Naive thymus-derived CD8-positive, alpha-beta T cell (primary cell): ENCODE results near the gene SRXN1. TPM values are rescaled to one million over a fixed set of nuclear protein-coding genes. Genes with fewer than 3 reads are reported as not detected.
A peak's percentile ranks its signal among the peaks of the same experiment; 100 is the strongest.

Experiments
- ATAC-seq, 2 donors: fragments of 150-1000 bp; cut with Tn5 transposase in 1 of 2; sonication (Bioruptor Pico), chemical (Tn5 transposase) in 1 of 2; 1 replicate in 1 of 2; 2 replicates in 1 of 2; pipeline ENCODE4 v1.10.0; 2021; ENCODE audit warnings: mild to moderate bottlenecking in 2 of 2, moderate library complexity in 2 of 2
- POLR2A ChIA-PET: fragments of 350-600 bp; sonication (Branson Sonifier 250); formaldehyde crosslinking; loops from one replicate; lab custom pipeline; 2021; ENCODE audit warnings: antibody characterized with exemption; lab: Charles Lee
- DNase-seq, 10 donors: peaks; one replicate each; pipeline versions ENCODE4 v3.0.0 to v3.0.0-alpha.2; 2020 to 2022
- H3K27ac Mint-ChIP-seq, 10 donors: one replicate each; pipeline ENCODE4 v1.8.0; 2020 to 2022; ENCODE audit warnings: mild to moderate bottlenecking in 10 of 10, mixed read lengths in 10 of 10, moderate library complexity in 4 of 10, inconsistent platforms in 1 of 10
- H3K27me3 Mint-ChIP-seq, 5 donors: one replicate each; pipeline ENCODE4 v1.8.0; 2021 to 2022; ENCODE audit warnings: mixed read lengths in 5 of 5
- H3K36me3 Mint-ChIP-seq, 3 donors: one replicate each; pipeline ENCODE4 v1.8.0; 2020 to 2022; ENCODE audit warnings: mixed read lengths in 3 of 3, mild to moderate bottlenecking in 2 of 3, inconsistent platforms in 1 of 3
- H3K4me1 Mint-ChIP-seq, 4 donors: one replicate each; pipeline ENCODE4 v1.8.0; 2021 to 2022; ENCODE audit warnings: mixed read lengths in 4 of 4
- H3K4me3 Mint-ChIP-seq, 10 donors: one replicate each; pipeline ENCODE4 v1.8.0; 2020 to 2022; ENCODE audit warnings: mild to moderate bottlenecking in 10 of 10, mixed read lengths in 10 of 10, moderate library complexity in 6 of 10, inconsistent platforms in 1 of 10
- H3K9me3 Mint-ChIP-seq, 9 donors: one replicate each; pipeline ENCODE4 v1.8.0; 2020 to 2022; ENCODE audit warnings: mixed read lengths in 9 of 9, mild to moderate bottlenecking in 3 of 9, inconsistent platforms in 1 of 9, moderate library complexity in 1 of 9
- polyA plus RNA-seq, 3 donors: library from polyadenylated mRNA; unstranded; fragments of 300-500 nt; fragmentation: Illumina TruSeq; gene quantifications; one replicate each; pipeline ENCODE4 v1.2.3, GENCODE V29; 2021
- total RNA-seq, 8 experiments: library from RNA in 2 of 8; stranded (reverse) in 2 of 8; gene quantifications; one replicate each; pipeline ENCODE4 v1.2.3 and lab custom pipeline; 2021 to 2026

Gene SRXN1
- total and polyA plus RNA-seq, 5 experiments from 2014 or later = 0.26 to 15.6 (median 2.4) TPM

- Mint-ChIP-seq H3K36me3 (peaks cover 0 to 3% (median 0%) of the 10 kb centered on the region in 3 donors), H3K4me3 (no peak overlapping the region), H3K9me3 (no peaks in the 10 kb centered on the region), H3K27ac (no peak overlapping the region), H3K27me3 (peaks cover 37 to 87% (median 58%) of the 10 kb centered on the region in 5 donors), H3K4me1 (peaks cover 7 to 17% (median 12%) of the 10 kb centered on the region in 4 donors)
- DNase-seq (no peak), ATAC-seq (no peak)
- POLR2A ChIA-PET = no interaction called here
Observed at GRCh38 chr20:671252-672030, 18.4 kb upstream of the SRXN1 start.

GRCh38 chr20:669573-669972 is 16.6 kb upstream of the SRXN1 start:
- DNase-seq = no peak
- peaks cover 43 to 82% (median 58%) of the 10 kb centered on the region in 5 donors for H3K27me3 Mint-ChIP-seq
- POLR2A ChIA-PET = no interaction called here
- peaks cover 0 to 7% (median 3%) of the 10 kb centered on the region in 4 donors for H3K4me1 Mint-ChIP-seq
- H3K4me3 Mint-ChIP-seq = no peak overlapping the region
- no peak overlapping the region for H3K27ac Mint-ChIP-seq
- H3K9me3 Mint-ChIP-seq = no peaks in the 10 kb centered on the region
- ATAC-seq = no peak
- H3K36me3 Mint-ChIP-seq = no peaks in the 10 kb centered on the region

- no peak overlapping the region for H3K4me3 Mint-ChIP-seq
- POLR2A ChIA-PET = no interaction called here
Observed at GRCh38 chr20:668638-669037, 15.6 kb upstream of the SRXN1 start.

GRCh38 chr20:668050-668449 is 15.1 kb upstream of the SRXN1 start:
- H3K27me3 Mint-ChIP-seq = peaks cover 42 to 77% (median 53%) of the 10 kb centered on the region in 5 donors
- no peak for DNase-seq
- H3K9me3 Mint-ChIP-seq = no peaks in the 10 kb centered on the region
- no peak overlapping the region for H3K27ac Mint-ChIP-seq
- H3K4me1 Mint-ChIP-seq = peaks cover under 1 to 10% (median 5%) of the 10 kb centered on the region in 4 donors
- ATAC-seq = no peak
- no peak overlapping the region for H3K4me3 Mint-ChIP-seq
- H3K36me3 Mint-ChIP-seq = no peaks in the 10 kb centered on the region
- POLR2A ChIA-PET = no interaction called here

More at GRCh38 chr20:668638-669037, 15.6 kb upstream of the SRXN1 start:
- Mint-ChIP-seq H3K27me3 (peaks cover 43 to 77% (median 54%) of the 10 kb centered on the region in 5 donors), H3K36me3 (no peaks in the 10 kb centered on the region), H3K27ac (no peak overlapping the region), H3K4me1 (peaks cover 0 to 8% (median 3%) of the 10 kb centered on the region in 4 donors), H3K9me3 (no peaks in the 10 kb centered on the region)
- no peak for ATAC-seq
- no peak for DNase-seq

- H3K27ac Mint-ChIP-seq = no peak overlapping the region
- no peak overlapping the region for H3K4me3 Mint-ChIP-seq
- no peaks in the 10 kb centered on the region for H3K9me3 Mint-ChIP-seq
- H3K4me1 Mint-ChIP-seq = peaks cover 3 to 12% (median 9%) of the 10 kb centered on the region in 4 donors
- H3K27me3 Mint-ChIP-seq = peaks cover 46 to 77% (median 53%) of the 10 kb centered on the region in 5 donors
- peak in 8 of 10 donors; percentile 19 to 71 (median 33) for DNase-seq
- POLR2A ChIA-PET = no interaction called here
- no peaks in the 10 kb centered on the region for H3K36me3 Mint-ChIP-seq
- ATAC-seq = no peak
Observed at GRCh38 chr20:667351-668034, 14.5 kb upstream of the SRXN1 start.

GRCh38 chr20:666877-667276 is 13.9 kb upstream of the SRXN1 start:
- Mint-ChIP-seq H3K4me3 (no peak overlapping the region), H3K27ac (no peak overlapping the region), H3K4me1 (peaks cover 3 to 10% (median 8%) of the 10 kb centered on the region in 4 donors), H3K36me3 (peaks cover 0 to under 1% (median 0%) of the 10 kb centered on the region in 3 donors), H3K27me3 (peaks cover 43 to 77% (median 53%) of the 10 kb centered on the region in 5 donors), H3K9me3 (no peaks in the 10 kb centered on the region)
- POLR2A ChIA-PET = no interaction called here
- DNase-seq = no peak
- ATAC-seq = no peak

- ATAC-seq (no peak), DNase-seq (no peak)
- H3K27me3 Mint-ChIP-seq = peaks cover 36 to 77% (median 54%) of the 10 kb centered on the region in 5 donors
- no peak overlapping the region for H3K4me3 Mint-ChIP-seq
- peaks cover 0 to 2% (median 0%) of the 10 kb centered on the region in 3 donors for H3K36me3 Mint-ChIP-seq
- H3K4me1 Mint-ChIP-seq = peaks cover 3 to 9% (median 7%) of the 10 kb centered on the region in 4 donors
- POLR2A ChIA-PET = no interaction called here
- no peak overlapping the region for H3K27ac Mint-ChIP-seq
- H3K9me3 Mint-ChIP-seq = no peaks in the 10 kb centered on the region
Observed at GRCh38 chr20:665276-665675, 12.3 kb upstream of the SRXN1 start.

GRCh38 chr20:664576-664975 is 11.6 kb upstream of the SRXN1 start:
- POLR2A ChIA-PET = no interaction called here
- Mint-ChIP-seq H3K27ac (no peak overlapping the region), H3K27me3 (peaks cover 36 to 81% (median 54%) of the 10 kb centered on the region in 5 donors), H3K36me3 (peaks cover 0 to 2% (median 0%) of the 10 kb centered on the region in 3 donors), H3K4me1 (peaks cover 3 to 9% (median 7%) of the 10 kb centered on the region in 4 donors), H3K9me3 (no peaks in the 10 kb centered on the region), H3K4me3 (peak overlapping the region in 1 of 10 donors; percentile 36)
- no peak for DNase-seq
- ATAC-seq = no peak

GRCh38 chr20:664151-664550 is 11.2 kb upstream of the SRXN1 start:
- no peak overlapping the region for H3K4me3 Mint-ChIP-seq
- H3K27me3 Mint-ChIP-seq = peaks cover 39 to 86% (median 56%) of the 10 kb centered on the region in 5 donors
- DNase-seq = no peak
- POLR2A ChIA-PET = no interaction called here
- peaks cover 3 to 9% (median 7%) of the 10 kb centered on the region in 4 donors for H3K4me1 Mint-ChIP-seq
- H3K27ac Mint-ChIP-seq = no peak overlapping the region
- peaks cover 0 to 2% (median 0%) of the 10 kb centered on the region in 3 donors for H3K36me3 Mint-ChIP-seq
- no peaks in the 10 kb centered on the region for H3K9me3 Mint-ChIP-seq
- no peak for ATAC-seq

GRCh38 chr20:663315-664090 is 10.5 kb upstream of the SRXN1 start:
- ATAC-seq = no peak
- POLR2A ChIA-PET = no interaction called here
- peak overlapping the region in 2 of 10 donors; percentile 8 to 56 for H3K4me3 Mint-ChIP-seq
- H3K27ac Mint-ChIP-seq = no peak overlapping the region
- peaks cover 0 to 2% (median 0%) of the 10 kb centered on the region in 3 donors for H3K36me3 Mint-ChIP-seq
- no peaks in the 10 kb centered on the region for H3K9me3 Mint-ChIP-seq
- H3K27me3 Mint-ChIP-seq = peaks cover 40 to 89% (median 60%) of the 10 kb centered on the region in 5 donors
- DNase-seq = no peak
- peaks cover 3 to 9% (median 7%) of the 10 kb centered on the region in 4 donors for H3K4me1 Mint-ChIP-seq

GRCh38 chr20:662277-663192 is 9.5 kb upstream of the SRXN1 start:
- Mint-ChIP-seq H3K4me3 (peak overlapping the region in 2 of 10 donors; percentile 8 to 56), H3K9me3 (no peaks in the 10 kb centered on the region), H3K27me3 (peaks cover 40 to 89% (median 60%) of the 10 kb centered on the region in 5 donors), H3K27ac (peak overlapping the region in 1 of 10 donors; percentile 65), H3K4me1 (peaks cover 3 to 9% (median 7%) of the 10 kb centered on the region in 4 donors), H3K36me3 (peaks cover 0 to 2% (median 0%) of the 10 kb centered on the region in 3 donors)
- POLR2A ChIA-PET = no interaction called here
- ATAC-seq (no peak), DNase-seq (no peak)
